Esophagus (tissue), 2 donors: Measurements from ENCODE around the gene NECTIN4. TPM values are rescaled to one million over a fixed set of nuclear protein-coding genes. Genes with fewer than 3 reads are reported as not detected.
"Not testable (repeated sequence)": the region's sequence is repeated elsewhere in the genome, so short reads cannot be mapped to it uniquely, and the experiment has no call there.

Source experiments
- H3K27ac ChIP-seq, 2 donors: one replicate each; pipeline ENCODE4 v1.5.1; 2013; ENCODE audit warnings: low read depth in 2 of 2, mild to moderate bottlenecking in 2 of 2, inconsistent platforms in 1 of 2, low read length in 1 of 2, moderate library complexity in 1 of 2
- H3K27me3 ChIP-seq, 2 donors: one replicate each; pipeline ENCODE4 v1.6.1; 2013; ENCODE audit warnings: low read length in 2 of 2, control low read depth in 1 of 2, mild to moderate bottlenecking in 1 of 2; ENCODE audit not compliant: insufficient read depth in 2 of 2, control insufficient read depth in 1 of 2
- H3K36me3 ChIP-seq, 2 donors: one replicate each; pipeline ENCODE4 v1.6.1; 2013; ENCODE audit warnings: low read length in 1 of 2; ENCODE audit not compliant: control insufficient read depth in 2 of 2, insufficient read depth in 2 of 2
- H3K4me1 ChIP-seq, 2 donors: one replicate each; pipeline ENCODE4 v1.6.1; 2013; ENCODE audit warnings: low read length in 1 of 2; ENCODE audit not compliant: control insufficient read depth in 2 of 2, insufficient read depth in 2 of 2
- H3K4me3 ChIP-seq, 2 donors: one replicate each; pipeline ENCODE4 v1.5.1; 2013; ENCODE audit warnings: low read length in 2 of 2, mild to moderate bottlenecking in 2 of 2, low read depth in 1 of 2, moderate library complexity in 1 of 2
- H3K9me3 ChIP-seq, 2 donors: one replicate each; pipeline ENCODE4 v1.6.1; 2013; ENCODE audit warnings: mild to moderate bottlenecking in 2 of 2, low read depth in 1 of 2, low read length in 1 of 2, moderate library complexity in 1 of 2; ENCODE audit not compliant: control insufficient read depth in 2 of 2, insufficient read depth in 1 of 2
- WGBS, 2 donors: extraction: QIAGEN DNeasy Blood & Tissue Kit; methylation state at CpG; one replicate each; pipeline ENCODE4 v1.1.7; 2013; 5-methylcytosine and 5-hydroxymethylcytosine counted together
- polyA plus RNA-seq, 2 donors: library from polyadenylated mRNA; stranded (reverse); fragments of 200-250 nt; gene quantifications; one replicate each; pipeline ENCODE4 v1.2.3, GENCODE V29; 2013
- donor health status: healthy with polysubstance abuse.
- donor health status: Bipolar disorder and iron deficiency.

NECTIN4 gene
- polyA plus RNA-seq, 2 donors = 44.9 to 80.5 TPM

- WGBS, 2 donors = 86 to 89% methylated on average over 2 of the region's 2 CpGs
- Histone ChIP-seq H3K9me3 (peaks cover 0 to 1% of the 10 kb centered on the region in 2 donors), H3K27ac (no peak overlapping the region), H3K4me3 (no peak overlapping the region), H3K36me3 (peaks cover 14 to 17% of the 10 kb centered on the region in 2 donors), H3K27me3 (no peaks in the 10 kb centered on the region), H3K4me1 (peaks cover 0 to 2% of the 10 kb centered on the region in 2 donors)
These were observed 38.3 kb upstream of the NECTIN4 start for GRCh38 chr1:161127649-161128048.

GRCh38 chr1:161122967-161123366, 33.6 kb upstream of the NECTIN4 start:
- no peak overlapping the region for H3K4me3 ChIP-seq
- peaks cover 0 to 1% of the 10 kb centered on the region in 2 donors for H3K9me3 ChIP-seq
- no peaks in the 10 kb centered on the region for H3K27me3 ChIP-seq
- H3K36me3 ChIP-seq = peaks cover 24 to 30% of the 10 kb centered on the region in 2 donors
- 82 to 86% methylated on average over 6 of the region's 6 CpGs for WGBS, 2 donors
- H3K27ac ChIP-seq = no peak overlapping the region
- H3K4me1 ChIP-seq = peaks cover 2 to 12% of the 10 kb centered on the region in 2 donors

DNA sequence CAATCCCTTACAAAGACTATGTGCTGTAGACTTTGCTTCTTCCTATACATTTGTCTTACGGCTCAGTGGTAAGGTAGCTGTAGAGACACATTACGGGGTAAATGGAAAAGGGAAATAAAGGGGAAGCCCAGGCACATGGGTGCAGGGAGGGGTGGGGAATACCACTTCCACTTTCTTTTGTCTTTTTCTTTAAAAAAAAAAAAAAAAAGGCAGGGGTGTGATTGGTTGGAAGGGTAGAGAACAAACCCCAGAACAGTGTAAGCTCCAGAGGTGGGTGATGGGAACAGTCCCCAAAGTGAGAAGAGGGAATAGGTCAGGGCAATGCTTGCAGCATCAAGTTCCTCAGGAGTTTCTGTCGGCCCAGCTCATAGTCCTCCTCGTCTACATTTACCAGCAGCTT, 32.5 kb upstream of the NECTIN4 start:
- no peaks in the 10 kb centered on the region for H3K27me3 ChIP-seq
- H3K9me3 ChIP-seq = peaks cover 0 to 1% of the 10 kb centered on the region in 2 donors
- peaks cover 24 to 30% of the 10 kb centered on the region in 2 donors for H3K36me3 ChIP-seq
- no peak overlapping the region for H3K4me3 ChIP-seq
- no peak overlapping the region for H3K27ac ChIP-seq
- 73 to 77% methylated on average over 4 of the region's 4 CpGs for WGBS, 2 donors
- peaks cover 2 to 12% of the 10 kb centered on the region in 2 donors for H3K4me1 ChIP-seq

DNA sequence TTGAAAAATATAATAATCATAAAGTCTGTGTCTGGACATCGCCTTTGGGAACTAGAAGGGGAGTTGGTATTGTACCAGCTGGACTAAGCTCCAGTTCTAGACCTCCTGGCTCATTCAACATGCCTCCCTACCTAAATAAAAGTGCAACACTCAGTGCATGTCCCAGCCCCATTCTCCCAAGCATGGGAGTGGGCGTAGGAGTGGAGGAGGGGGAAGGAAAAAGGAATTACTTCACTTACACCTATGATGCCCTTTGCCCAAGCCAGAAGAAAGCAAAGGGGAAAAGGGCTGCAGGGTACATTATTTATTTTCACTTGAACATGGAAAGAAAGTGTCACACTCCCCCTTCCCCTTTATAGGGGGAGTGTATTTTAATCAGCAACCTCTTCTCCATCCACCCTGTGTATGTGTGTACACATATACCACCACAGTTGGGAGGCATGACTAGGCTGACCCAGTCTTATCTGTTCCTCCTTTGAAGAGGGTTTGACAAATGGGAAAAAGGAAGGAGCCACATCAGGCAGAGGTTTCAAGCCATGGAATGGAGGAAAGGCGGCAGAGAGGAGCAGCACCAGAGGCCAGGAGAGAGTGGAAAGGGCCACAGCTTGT, 31.8 kb upstream of the NECTIN4 start:
- H3K4me3 ChIP-seq = no peak overlapping the region
- peaks cover 0 to 1% of the 10 kb centered on the region in 2 donors for H3K9me3 ChIP-seq
- H3K4me1 ChIP-seq = peaks cover 2 to 12% of the 10 kb centered on the region in 2 donors
- 89 to 94% methylated on average over 3 of the region's 3 CpGs for WGBS, 2 donors
- no peaks in the 10 kb centered on the region for H3K27me3 ChIP-seq
- H3K36me3 ChIP-seq = peaks cover 21 to 30% of the 10 kb centered on the region in 2 donors
- no peak overlapping the region for H3K27ac ChIP-seq

DNA sequence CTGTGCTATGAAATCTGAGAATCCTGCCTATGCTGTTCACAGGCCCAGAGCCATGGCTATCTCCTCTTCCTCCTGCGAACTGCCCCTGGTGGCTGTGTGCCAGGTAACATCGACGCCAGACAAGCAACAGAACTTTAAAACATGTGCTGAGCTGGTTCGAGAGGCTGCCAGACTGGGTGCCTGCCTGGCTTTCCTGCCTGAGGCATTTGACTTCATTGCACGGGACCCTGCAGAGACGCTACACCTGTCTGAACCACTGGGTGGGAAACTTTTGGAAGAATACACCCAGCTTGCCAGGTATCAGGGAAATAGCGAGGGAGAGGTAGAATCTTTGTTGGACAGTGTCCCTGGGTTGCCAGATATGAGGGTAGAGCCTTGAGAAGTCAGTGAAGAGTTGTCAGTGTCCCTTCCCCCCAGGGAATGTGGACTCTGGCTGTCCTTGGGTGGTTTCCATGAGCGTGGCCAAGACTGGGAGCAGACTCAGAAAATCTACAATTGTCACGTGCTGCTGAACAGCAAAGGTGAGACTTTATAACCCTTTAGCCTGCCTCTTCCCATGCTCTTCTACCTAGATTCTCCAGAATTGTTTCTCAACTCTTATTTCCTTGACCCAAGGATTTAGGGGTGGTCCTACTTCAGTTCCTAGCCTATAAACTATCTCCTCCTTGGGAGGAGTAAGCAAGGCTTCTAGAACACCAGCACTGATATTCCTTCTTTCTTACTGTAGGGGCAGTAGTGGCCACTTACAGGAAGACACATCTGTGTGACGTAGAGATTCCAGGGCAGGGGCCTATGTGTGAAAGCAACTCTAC, 29.9 kb upstream of the NECTIN4 start:
- Histone ChIP-seq H3K27ac (peak overlapping the region; percentile 92 to 99), H3K4me3 (peak overlapping the region; percentile 96 to 100), H3K27me3 (no peaks in the 10 kb centered on the region), H3K4me1 (peaks cover 2 to 12% of the 10 kb centered on the region in 2 donors), H3K9me3 (peaks cover 0 to 1% of the 10 kb centered on the region in 2 donors), H3K36me3 (peaks cover 17 to 29% of the 10 kb centered on the region in 2 donors)
- WGBS, 2 donors = 28 to 31% methylated on average over 10 of the region's 10 CpGs

GRCh38 chr1:161117759-161118581, 28.6 kb upstream of the NECTIN4 start, which contains the start of the genes NIT1 and PFDN2:
TSS of gene NIT1 (plus strand) at chr1:161118105. CDS start at chr1:161118177, 72 bp downstream.
TSS of gene PFDN2 (minus strand) at chr1:161118037. CDS start at chr1:161118026, 11 bp downstream.
- Histone ChIP-seq H3K27me3 (no peaks in the 10 kb centered on the region), H3K4me3 (peak within 1 kb of the TSS; percentile 96 to 100), H3K36me3 (peaks cover 10 to 22% of the 10 kb centered on the region in 2 donors), H3K4me1 (peaks cover 2 to 12% of the 10 kb centered on the region in 2 donors), H3K9me3 (no peaks in the 10 kb centered on the region), H3K27ac (peak within 1 kb of the TSS; percentile 92 to 99)
- WGBS, 2 donors = 1% methylated on average over 57 to 58 of the region's 58 CpGs

- H3K27ac ChIP-seq, H3K4me3 ChIP-seq, H3K9me3 ChIP-seq, H3K36me3 ChIP-seq, H3K27me3 ChIP-seq: not testable (repeated sequence)
- WGBS, 2 donors = 88 to 90% methylated on average over 6 of the region's 6 CpGs
- H3K4me1 ChIP-seq = peaks cover 2 to 12% of the 10 kb centered on the region in 2 donors
These were observed 26.6 kb upstream of the NECTIN4 start for GRCh38 chr1:161115961-161116360.

DNA sequence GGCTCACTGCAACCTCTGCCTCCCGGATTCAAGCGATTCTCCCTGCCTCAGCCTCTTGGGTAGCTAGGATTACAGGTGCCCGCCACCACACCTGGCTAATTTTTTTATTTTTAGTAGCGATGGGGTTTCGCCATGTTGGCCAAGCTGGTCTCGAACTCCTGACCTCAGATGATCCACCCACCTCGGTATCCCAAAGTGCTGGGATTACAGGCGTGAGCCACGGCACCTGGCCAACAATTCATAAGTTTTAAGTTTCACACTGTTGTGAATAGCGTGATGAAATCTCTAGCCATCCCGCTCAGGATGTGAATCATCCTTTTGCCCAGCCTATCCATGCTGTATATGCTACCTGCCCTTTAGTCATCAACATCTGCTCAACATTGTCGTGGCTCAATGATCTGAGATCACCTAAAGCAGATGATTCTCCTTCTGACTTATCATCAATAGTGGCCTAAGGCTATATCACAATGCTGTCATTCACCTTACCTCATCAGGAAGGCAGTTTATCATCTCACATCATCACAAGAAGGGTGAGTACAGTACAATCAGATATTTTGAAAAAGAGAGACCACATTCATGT, 25.9 kb upstream of the NECTIN4 start:
- Histone ChIP-seq H3K9me3 (no peaks in the 10 kb centered on the region), H3K4me3 (no peak overlapping the region), H3K27me3 (no peaks in the 10 kb centered on the region), H3K4me1 (peaks cover 2 to 10% of the 10 kb centered on the region in 2 donors), H3K27ac (peak overlapping the region in 1 of 2 donors; percentile 47), H3K36me3 (peaks cover under 1 to 3% of the 10 kb centered on the region in 2 donors)
- WGBS, 2 donors = 65 to 70% methylated on average over 12 of the region's 12 CpGs

DNA sequence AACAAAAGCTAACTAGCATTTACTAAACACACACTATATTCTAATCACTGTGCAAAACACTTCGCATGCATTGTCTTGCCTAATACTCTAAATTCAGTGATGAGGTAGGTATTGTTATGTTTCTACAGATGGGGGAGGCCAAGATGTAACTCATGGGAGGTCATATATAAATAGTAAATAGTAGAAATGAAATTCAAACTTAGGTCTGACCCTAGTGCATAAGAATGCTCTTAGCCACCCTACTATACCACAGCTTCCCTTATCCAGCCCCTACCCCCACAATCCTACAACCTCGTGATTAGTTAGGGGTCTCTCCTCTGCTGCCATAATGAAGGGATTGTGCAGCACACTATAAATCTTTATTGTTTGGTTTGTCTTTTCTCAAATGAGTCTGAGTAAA, 25.2 kb upstream of the NECTIN4 start:
- WGBS, 2 donors = 76 to 81% methylated on average over 2 of the region's 2 CpGs
- Histone ChIP-seq H3K4me1 (peaks cover 2 to 10% of the 10 kb centered on the region in 2 donors), H3K27ac (no peak overlapping the region)

More for the DNA sequence above, 25.2 kb upstream of the NECTIN4 start:
- no peaks in the 10 kb centered on the region for H3K9me3 ChIP-seq
- no peak overlapping the region for H3K4me3 ChIP-seq
- H3K27me3 ChIP-seq = no peaks in the 10 kb centered on the region
- no peaks in the 10 kb centered on the region for H3K36me3 ChIP-seq
